Omental fat pad (tissue), 4 donors: ENCODE data around the gene ATP7B. TPM values are rescaled to one million over a fixed set of nuclear protein-coding genes. Genes with fewer than 3 reads are reported as not detected.

Source experiments
- ATAC-seq: fragments of 150-250 bp; one replicate; pipeline ENCODE4 v1.9.1; 2016; ENCODE audit warnings: mild to moderate bottlenecking, moderate library complexity; ENCODE audit not compliant: low FRiP score
- DNase-seq: peaks from one replicate; pipeline ENCODE4 v3.0.0-alpha.2; 2019; ENCODE audit warnings: low spot score
- CTCF ChIP-seq, 3 donors: fragments of 450-650 bp; IDR thresholded peaks; one replicate each; pipeline ENCODE4 v1.5.1; 2016 to 2017; ENCODE audit warnings: antibody characterized with exemption in 3 of 3, mild to moderate bottlenecking in 3 of 3, moderate library complexity in 2 of 3
- total RNA-seq, 4 donors: library from RNA; depleted of rRNA; stranded (reverse); fragments of >200 nt; gene quantifications; one replicate each; pipeline ENCODE4 v1.1.0, GENCODE V29; 2016

Gene ATP7B
- total RNA-seq, 4 donors from 2014 or later = 5.2 to 29.2 (median 10.9) TPM

- no peak for TF ChIP-seq CTCF (IDR thresholded peaks at IDR 0.05)
- peak; percentile 63 for ATAC-seq
- no peak for DNase-seq
These were observed 11.3 kb downstream of the ATP7B start for GRCh38 chr13:51999921-52000320.

- no peak for TF ChIP-seq CTCF (IDR thresholded peaks at IDR 0.05)
- peak; percentile 57 for ATAC-seq
These were observed 11.7 kb downstream of the ATP7B start for GRCh38 chr13:51999510-51999911.

GRCh38 chr13:51998723-51999509 is 12.3 kb downstream of the ATP7B start:
- ATAC-seq (no peak), DNase-seq (no peak)
- TF ChIP-seq CTCF (IDR thresholded peaks at IDR 0.05) = no peak

More at GRCh38 chr13:51999510-51999911, 11.7 kb downstream of the ATP7B start:
- DNase-seq = no peak

- DNase-seq = no peak
- ATAC-seq = no peak
- no peak for TF ChIP-seq CTCF (IDR thresholded peaks at IDR 0.05)
These were observed 13.5 kb downstream of the ATP7B start for GRCh38 chr13:51997641-51998330.

GRCh38 chr13:51997186-51997585 is 14.1 kb downstream of the ATP7B start:
- no peak for TF ChIP-seq CTCF (IDR thresholded peaks at IDR 0.05)
- no peak for DNase-seq
- no peak for ATAC-seq

- DNase-seq (no peak), ATAC-seq (no peak)
- TF ChIP-seq CTCF (IDR thresholded peaks at IDR 0.05) = no peak
These were observed 14.6 kb downstream of the ATP7B start for GRCh38 chr13:51996641-51997040.
